TTC549 (cell line): Measurements from ENCODE around the gene STEEP1.

ENCODE experiments used
- FAIRE-seq: peaks from 2 replicates; lab custom pipeline; 2012; peaks lifted over from hg19 to GRCh38; lab: Jason Lieb, UNC

STEEP1 gene

DNA sequence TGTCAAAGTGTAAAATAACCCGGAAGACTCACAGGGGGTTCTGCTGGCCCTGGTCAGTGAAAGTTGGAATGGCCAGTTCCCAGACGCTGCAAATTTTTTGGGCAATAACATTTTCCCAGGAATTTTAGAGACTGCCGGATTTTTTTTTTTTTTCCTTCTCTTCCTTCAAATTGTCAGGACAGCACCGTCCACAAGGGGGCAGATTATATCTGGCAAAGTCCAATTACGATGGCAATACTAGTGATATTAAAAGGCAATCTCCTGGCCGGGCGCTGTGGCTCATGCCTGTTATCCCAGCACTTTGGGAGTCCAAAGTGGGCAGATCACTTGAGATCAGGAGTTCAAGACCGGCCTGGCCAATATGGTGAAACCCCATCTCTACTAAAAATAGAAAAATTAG lies 76.5 kb downstream of the STEEP1 start:
- no peak for FAIRE-seq
